GM23248 (cell line): ENCODE data around the gene CAPN2. TPM values are rescaled to one million over a fixed set of nuclear protein-coding genes. Genes with fewer than 3 reads are reported as not detected.
"Not testable (repeated sequence)": the region's sequence is repeated elsewhere in the genome, so short reads cannot be mapped to it uniquely, and the experiment has no call there.

Source experiments
- DNase-seq: peaks from one replicate; pipeline ENCODE4 v3.0.0-alpha.2; 2015
- H2AFZ ChIP-seq: fragments of 200-600 bp; sonication (generic); 2 replicates; pipeline ENCODE4 v1.6.1; 2016; ENCODE audit warnings: antibody characterized with exemption
- H3F3A ChIP-seq: fragments of 200-600 bp; sonication (generic); 2 replicates; pipeline ENCODE4 v1.6.1; 2016; ENCODE audit warnings: mild to moderate bottlenecking, antibody characterized with exemption, mixed run types; ENCODE audit not compliant: insufficient read depth
- H3K27ac ChIP-seq: fragments of 200-600 bp; sonication (generic); 2 replicates; pipeline ENCODE4 v1.5.1; 2016; ENCODE audit warnings: mild to moderate bottlenecking
- H3K27me3 ChIP-seq: fragments of 200-600 bp; sonication (generic); replicated peaks from 2 replicates; pipeline ENCODE4 v1.6.1; 2016; ENCODE audit warnings: mild to moderate bottlenecking; ENCODE audit not compliant: insufficient read depth
- H3K36me3 ChIP-seq: fragments of 200-600 bp; sonication (generic); 2 replicates; pipeline ENCODE4 v1.6.1; 2016; ENCODE audit warnings: low read depth, mild to moderate bottlenecking
- H3K4me1 ChIP-seq: fragments of 200-600 bp; sonication (generic); 2 replicates; pipeline ENCODE4 v1.6.1; 2016; ENCODE audit warnings: mild to moderate bottlenecking; ENCODE audit not compliant: insufficient read depth
- H3K4me2 ChIP-seq: fragments of 200-600 bp; sonication (generic); one replicate; pipeline ENCODE4 v1.6.1; 2016; ENCODE audit warnings: mild to moderate bottlenecking; ENCODE audit not compliant: unreplicated experiment
- H3K4me3 ChIP-seq: fragments of 200-600 bp; sonication (generic); 2 replicates; pipeline ENCODE4 v1.5.1; 2016; ENCODE audit warnings: mild to moderate bottlenecking
- H3K79me2 ChIP-seq: fragments of 200-600 bp; sonication (generic); 2 replicates; pipeline ENCODE4 v1.6.1; 2016; ENCODE audit warnings: mild to moderate bottlenecking; ENCODE audit not compliant: insufficient read depth
- H3K9ac ChIP-seq: fragments of 200-600 bp; sonication (generic); 2 replicates; pipeline ENCODE4 v1.6.1; 2016; ENCODE audit warnings: mild to moderate bottlenecking
- H3K9me2 ChIP-seq: fragments of 200-600 bp; sonication (generic); 2 replicates; pipeline ENCODE4 v1.6.1; 2016; ENCODE audit warnings: mixed run types, mild to moderate bottlenecking, moderate library complexity; ENCODE audit not compliant: insufficient read depth
- H3K9me3 ChIP-seq: fragments of 200-600 bp; sonication (generic); one replicate; pipeline ENCODE4 v1.6.1; 2017; ENCODE audit warnings: low read depth
- H4K20me1 ChIP-seq: fragments of 200-600 bp; sonication (generic); 2 replicates; pipeline ENCODE4 v1.6.0; 2016; ENCODE audit not compliant: insufficient read depth
- EZH2 ChIP-seq: fragments of 200-600 bp; sonication (generic); IDR thresholded peaks from 2 replicates; pipeline ENCODE4 v1.6.1; 2018; ENCODE audit warnings: antibody characterized with exemption, mild to moderate bottlenecking; ENCODE audit not compliant: insufficient read depth, poor library complexity, severe bottlenecking
- EZH2phosphoT487 ChIP-seq: fragments of 200-600 bp; sonication (generic); IDR thresholded peaks from 2 replicates; pipeline ENCODE4 v1.6.1; 2018; ENCODE audit warnings: antibody characterized with exemption, moderate library complexity, mild to moderate bottlenecking, low read depth; ENCODE audit not compliant: insufficient read depth
- WGBS, 2 experiments: methylation state at CpG; one replicate each; pipeline ENCODE4 v1.1.6; 2015 to 2017; ENCODE audit warnings: low lambda C conversion rate in 2 of 2, low coverage in 1 of 2; ENCODE audit errors: missing lambda C conversion rate in 2 of 2; 5-methylcytosine and 5-hydroxymethylcytosine counted together
- in situ Hi-C: fragments of 300-500 bp; cut with MboI; formaldehyde crosslinking; loops from 2 replicates; pipeline ENCODE4 v1.15.0; 2020
- polyA plus RNA-seq: library from polyadenylated mRNA; unstranded; fragments of >200 nt; fragmentation: Nextera tagmentation; extraction: Ambion mirVana; gene quantifications from 2 replicates; pipeline ENCODE4 v1.2.1, GENCODE V29; 2016
- total RNA-seq: library from RNA; depleted of rRNA; stranded (reverse); fragments of >200 nt; shearing (Covaris generic); gene quantifications from 2 replicates; pipeline ENCODE4 v1.2.3, GENCODE V29; 2014

The CAPN2 gene
- total and polyA plus RNA-seq, 2 experiments from 2014 or later: 214 to 261 TPM

DNA sequence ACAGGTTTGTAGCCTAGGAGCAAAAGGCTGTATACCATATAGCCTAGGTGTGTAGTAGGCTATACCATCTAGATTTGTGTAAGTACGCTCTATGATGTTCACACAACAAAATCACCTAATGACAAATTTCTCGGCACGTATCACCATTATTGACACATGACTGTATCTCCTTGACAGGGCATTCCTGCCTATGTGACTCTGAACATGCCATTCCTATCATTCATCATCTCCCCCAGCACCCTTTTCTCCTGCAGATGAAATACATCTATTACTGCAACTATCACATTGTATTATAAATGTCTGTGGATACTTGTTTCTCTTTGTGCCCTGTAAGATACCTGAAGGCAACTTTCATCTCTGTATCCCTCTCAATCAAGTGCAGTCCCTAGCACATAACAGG is 103.5 kb downstream of the CAPN2 start:
- in situ Hi-C loops: no loop called here
- Histone ChIP-seq H3K9me3 (no peaks in the 10 kb centered on the region), H3K27me3 (no peaks in the 10 kb centered on the region), H3K9ac (no peak overlapping the region), H3K4me1 (peaks cover 31% of the 10 kb centered on the region), H2AFZ (no peak overlapping the region), H3K4me2 (peak overlapping the region; percentile 23), H3K9me2 (no peaks in the 10 kb centered on the region), H3K79me2 (peaks cover 60% of the 10 kb centered on the region), H3F3A (peaks cover 19% of the 10 kb centered on the region), H3K27ac (no peak overlapping the region), H3K36me3 (peaks cover 7% of the 10 kb centered on the region; the same call in 1 of the 2 replicates), H4K20me1 (no peaks in the 10 kb centered on the region), H3K4me3 (no peak overlapping the region)
- peak; percentile 43 for DNase-seq
- TF ChIP-seq EZH2phosphoT487: no peak
- 67 to 78% methylated on average over 3 of the region's 3 CpGs for WGBS, 2 experiments

DNA sequence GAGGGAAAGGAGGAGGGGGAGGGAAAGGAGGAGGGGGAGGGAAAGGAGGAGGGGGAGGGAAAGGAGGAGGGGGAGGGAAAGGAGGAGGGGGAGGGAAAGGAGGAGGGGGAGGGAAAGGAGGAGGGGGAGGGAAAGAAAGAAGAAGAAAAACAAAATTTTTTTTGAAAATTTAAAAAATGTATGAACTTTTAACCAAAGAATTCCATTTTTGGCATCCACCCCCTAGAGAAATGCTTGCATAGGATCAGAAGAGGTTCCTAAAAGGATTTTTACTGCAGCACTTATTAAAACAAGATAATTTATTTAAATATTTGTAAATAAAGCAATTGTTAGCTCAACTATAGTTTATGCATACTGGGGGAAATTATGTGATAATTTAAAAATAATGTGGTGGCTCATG is 104.9 kb downstream of the CAPN2 start:
- H3K9ac ChIP-seq, H3K4me3 ChIP-seq, in situ Hi-C loops, H2AFZ ChIP-seq, H3K27me3 ChIP-seq, H3K9me3 ChIP-seq, H3K4me2 ChIP-seq, H4K20me1 ChIP-seq, H3K27ac ChIP-seq, H3K36me3 ChIP-seq, H3K9me2 ChIP-seq, DNase-seq: not testable (repeated sequence)
- Histone ChIP-seq H3F3A (peaks cover 15% of the 10 kb centered on the region), H3K4me1 (peaks cover 35% of the 10 kb centered on the region), H3K79me2 (peaks cover 74% of the 10 kb centered on the region)

DNA sequence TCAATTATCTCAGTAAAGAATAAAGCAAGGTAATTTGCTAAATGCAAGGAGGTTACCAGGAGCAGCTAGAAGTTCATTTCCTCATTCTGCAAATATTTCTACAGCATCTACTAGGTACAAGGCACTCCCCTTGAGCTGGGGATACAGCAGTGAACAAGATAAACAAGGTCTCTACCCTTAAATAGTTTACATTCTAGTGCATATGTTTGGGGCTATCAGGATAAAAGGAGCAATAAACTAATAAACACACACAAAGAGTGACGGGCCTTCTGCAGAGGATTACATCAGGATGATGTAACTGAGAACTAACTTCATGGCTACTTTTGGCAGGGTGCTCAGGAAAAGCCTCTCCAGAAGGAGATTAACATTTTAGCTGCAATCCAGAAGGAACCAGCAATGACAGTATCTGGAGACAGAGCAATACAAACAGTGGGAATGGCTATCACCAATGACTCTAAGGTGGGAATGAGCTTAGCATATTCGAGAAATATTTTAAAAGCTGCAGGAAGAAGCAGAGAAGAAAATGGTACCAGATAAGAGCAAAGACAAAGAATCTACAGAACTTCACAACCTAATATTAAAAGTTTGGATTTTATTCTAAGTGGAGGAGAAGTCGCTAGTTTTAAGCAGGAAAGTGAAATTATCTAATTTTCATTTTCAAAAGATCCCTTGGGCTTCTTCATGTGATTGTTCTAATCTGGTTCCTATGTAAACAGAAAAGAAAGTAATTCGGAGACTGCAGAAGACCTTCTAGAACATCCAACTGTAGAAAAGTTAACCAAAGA is 107.6 kb downstream of the CAPN2 start:
- peak overlapping the region; percentile 44 for H3K4me2 ChIP-seq
- no peaks in the 10 kb centered on the region for H3K9me2 ChIP-seq

DNA sequence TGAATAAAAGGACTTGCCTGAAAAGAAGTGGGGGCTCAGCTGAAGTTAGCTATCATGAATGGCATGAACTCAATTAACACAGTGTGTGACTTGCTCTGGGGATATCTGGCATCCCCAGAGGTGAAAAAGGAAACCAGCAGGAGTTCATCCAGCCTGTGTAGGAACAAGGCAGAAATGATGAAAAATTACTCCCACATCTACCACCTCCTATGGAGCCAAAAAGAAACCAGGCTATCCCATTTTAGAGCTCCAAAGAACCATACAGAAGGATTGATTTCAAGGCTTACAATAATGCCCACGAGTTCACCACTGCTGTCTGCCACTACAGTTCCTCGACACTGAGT is 108.1 kb downstream of the CAPN2 start:
- 0 out of 2 replicates have a peak, but pooled peaks cover 2% of the 10 kb centered on the region for H4K20me1 ChIP-seq

More for the DNA sequence above, 107.6 kb downstream of the CAPN2 start:
- H4K20me1 ChIP-seq: no peaks in the 10 kb centered on the region
- peak overlapping the region; percentile 30 for H3K4me3 ChIP-seq
- H3K79me2 ChIP-seq: peaks cover 85% of the 10 kb centered on the region
- H3F3A ChIP-seq: peaks cover 15% of the 10 kb centered on the region
- peak overlapping the region; percentile 53 for H3K9ac ChIP-seq
- H3K4me1 ChIP-seq: peaks cover 35% of the 10 kb centered on the region
- H3K27ac ChIP-seq: peak overlapping the region; percentile 54
- TF ChIP-seq EZH2phosphoT487: no peak
- no peak for TF ChIP-seq EZH2
- H3K9me3 ChIP-seq: no peaks in the 10 kb centered on the region
- no peak overlapping the region; the same call in 1 of the 2 replicates for H2AFZ ChIP-seq
- peak; percentile 80 for DNase-seq
- WGBS, 2 experiments: 52 to 57% methylated on average over 4 of the region's 4 CpGs
- in situ Hi-C loops: no loop called here
- no peaks in the 10 kb centered on the region for H3K27me3 ChIP-seq
- H3K36me3 ChIP-seq: 0 out of 2 replicates have a peak, but pooled peaks cover 4% of the 10 kb centered on the region

More for the DNA sequence above, 108.1 kb downstream of the CAPN2 start:
- peaks cover 15% of the 10 kb centered on the region for H3F3A ChIP-seq
- H3K9me3 ChIP-seq: no peaks in the 10 kb centered on the region
- peak; percentile 34 for DNase-seq
- H3K4me3 ChIP-seq: peak overlapping the region; percentile 30
- 50 to 60% methylated on average over 2 of the region's 2 CpGs for WGBS, 2 experiments
- H3K36me3 ChIP-seq: 0 out of 2 replicates have a peak, but pooled peaks cover 4% of the 10 kb centered on the region
- H3K4me2 ChIP-seq: peak overlapping the region; percentile 44
- H3K4me1 ChIP-seq: peaks cover 35% of the 10 kb centered on the region
- peak overlapping the region; percentile 53 for H3K9ac ChIP-seq
- peak overlapping the region; percentile 30 for H2AFZ ChIP-seq
- no peaks in the 10 kb centered on the region for H3K9me2 ChIP-seq
- peaks cover 85% of the 10 kb centered on the region for H3K79me2 ChIP-seq
- TF ChIP-seq EZH2: no peak
- in situ Hi-C loops: no loop called here
- peak overlapping the region; percentile 54 for H3K27ac ChIP-seq
- no peaks in the 10 kb centered on the region for H3K27me3 ChIP-seq
